Measurements from ENCODE around the gene NOL3.

DNA sequence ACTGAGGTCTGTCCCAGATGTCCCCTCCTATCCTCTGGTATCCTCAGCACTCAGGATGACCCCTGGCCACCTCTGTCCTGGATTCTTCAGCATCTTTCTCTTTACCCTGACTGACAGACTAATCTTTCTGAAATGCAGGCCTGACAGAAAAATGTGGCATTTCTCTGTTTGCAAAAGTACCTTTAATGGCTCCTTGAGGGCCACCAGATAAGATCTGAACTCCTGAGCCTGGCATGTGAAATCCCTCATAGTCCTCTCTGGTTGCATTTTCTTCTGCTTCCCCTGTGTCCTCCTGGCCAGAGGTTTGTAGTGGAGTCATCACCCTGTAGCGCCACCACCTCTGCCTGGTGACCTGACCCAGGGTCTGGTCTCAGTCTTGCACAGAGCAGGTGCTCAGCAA is 26.5 kb downstream of the NOL3 start:
- TF ChIP-seq, protein P1, sequence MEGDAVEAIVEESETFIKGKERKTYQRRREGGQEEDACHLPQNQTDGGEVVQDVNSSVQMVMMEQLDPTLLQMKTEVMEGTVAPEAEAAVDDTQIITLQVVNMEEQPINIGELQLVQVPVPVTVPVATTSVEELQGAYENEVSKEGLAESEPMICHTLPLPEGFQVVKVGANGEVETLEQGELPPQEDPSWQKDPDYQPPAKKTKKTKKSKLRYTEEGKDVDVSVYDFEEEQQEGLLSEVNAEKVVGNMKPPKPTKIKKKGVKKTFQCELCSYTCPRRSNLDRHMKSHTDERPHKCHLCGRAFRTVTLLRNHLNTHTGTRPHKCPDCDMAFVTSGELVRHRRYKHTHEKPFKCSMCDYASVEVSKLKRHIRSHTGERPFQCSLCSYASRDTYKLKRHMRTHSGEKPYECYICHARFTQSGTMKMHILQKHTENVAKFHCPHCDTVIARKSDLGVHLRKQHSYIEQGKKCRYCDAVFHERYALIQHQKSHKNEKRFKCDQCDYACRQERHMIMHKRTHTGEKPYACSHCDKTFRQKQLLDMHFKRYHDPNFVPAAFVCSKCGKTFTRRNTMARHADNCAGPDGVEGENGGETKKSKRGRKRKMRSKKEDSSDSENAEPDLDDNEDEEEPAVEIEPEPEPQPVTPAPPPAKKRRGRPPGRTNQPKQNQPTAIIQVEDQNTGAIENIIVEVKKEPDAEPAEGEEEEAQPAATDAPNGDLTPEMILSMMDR (IDR thresholded peaks at IDR 0.05 in 4 of 5, conservative IDR thresholded peaks at IDR 0.05 in 1 of 5): no peak
- no peak for TF ChIP-seq POLR2A (IDR thresholded peaks at IDR 0.05)
